Medulla oblongata (tissue), 1 donor: ENCODE data around the gene TRIM6.
"Not testable (repeated sequence)": the region's sequence is repeated elsewhere in the genome, so short reads cannot be mapped to it uniquely, and the experiment has no call there.

Experiments
- DNase-seq: peaks from one replicate; pipeline ENCODE4 v3.0.0-alpha.2; 2015; ENCODE audit errors: extremely low spot score

Gene TRIM6, protein sequence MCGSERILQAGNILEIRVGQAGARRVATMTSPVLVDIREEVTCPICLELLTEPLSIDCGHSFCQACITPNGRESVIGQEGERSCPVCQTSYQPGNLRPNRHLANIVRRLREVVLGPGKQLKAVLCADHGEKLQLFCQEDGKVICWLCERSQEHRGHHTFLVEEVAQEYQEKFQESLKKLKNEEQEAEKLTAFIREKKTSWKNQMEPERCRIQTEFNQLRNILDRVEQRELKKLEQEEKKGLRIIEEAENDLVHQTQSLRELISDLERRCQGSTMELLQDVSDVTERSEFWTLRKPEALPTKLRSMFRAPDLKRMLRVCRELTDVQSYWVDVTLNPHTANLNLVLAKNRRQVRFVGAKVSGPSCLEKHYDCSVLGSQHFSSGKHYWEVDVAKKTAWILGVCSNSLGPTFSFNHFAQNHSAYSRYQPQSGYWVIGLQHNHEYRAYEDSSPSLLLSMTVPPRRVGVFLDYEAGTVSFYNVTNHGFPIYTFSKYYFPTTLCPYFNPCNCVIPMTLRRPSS

DNA sequence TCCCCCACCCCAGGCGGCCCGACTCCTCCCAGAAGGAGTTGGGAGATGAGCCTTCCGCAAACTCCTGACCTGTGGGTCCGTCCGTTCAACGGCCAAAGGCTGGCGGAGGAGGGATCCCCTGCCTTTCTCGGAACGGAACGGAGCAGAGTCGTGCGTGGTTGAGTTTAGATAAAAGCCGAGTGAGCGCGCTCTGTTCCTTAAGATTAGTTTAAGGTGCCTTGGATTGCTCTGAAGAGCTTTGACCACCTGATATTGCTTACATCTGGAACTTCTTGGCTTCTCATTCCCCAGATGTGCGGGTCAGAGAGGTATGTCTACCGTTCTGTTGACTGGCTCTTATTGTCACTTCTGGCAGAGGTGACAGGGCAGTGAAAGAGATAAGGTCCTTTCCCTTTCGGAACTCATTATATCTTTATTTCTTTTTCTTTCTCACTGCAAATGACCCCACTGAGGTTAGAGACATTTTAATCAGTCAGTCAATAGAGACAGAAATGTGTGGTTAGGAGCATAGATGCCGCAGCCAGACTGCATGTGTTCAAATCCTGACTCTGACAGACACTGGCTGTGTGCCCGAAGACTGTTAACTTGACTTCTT, at the start of gene TRIM6:
TRIM6 (plus strand) TSS at position 31 of the 595 bp plus-strand sequence; CDS start at position 292, 261 bp downstream.
- DNase-seq, result peak; percentile 38

DNA sequence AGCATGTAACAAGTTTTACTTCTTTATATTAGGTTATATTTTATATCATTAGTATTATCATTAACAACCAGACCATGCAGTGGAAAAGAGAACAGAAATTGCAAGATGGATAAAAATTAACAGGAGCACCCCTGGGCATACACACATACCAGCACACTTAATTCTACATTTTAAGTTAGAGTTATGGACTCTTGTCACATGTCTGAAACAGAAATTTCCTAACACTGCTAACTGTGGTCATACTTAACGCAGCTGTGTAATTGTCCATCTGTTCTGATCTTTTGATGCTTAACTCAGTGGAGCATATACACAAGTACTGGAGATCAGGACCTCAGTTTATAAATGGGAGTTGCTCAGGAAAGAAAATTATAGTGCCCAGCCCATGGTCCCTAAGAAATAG, 48.5 kb upstream of the TRIM6 start:
- DNase-seq, result no peak

GRCh38 chr11:5548440-5548839, 48.0 kb upstream of the TRIM6 start, which contains the start of gene OR52H1:
TSS of gene OR52H1 (minus strand) at chr11:5548540. CDS start at chr11:5545505, 3,035 bp downstream.
- DNase-seq, result no peak

DNA sequence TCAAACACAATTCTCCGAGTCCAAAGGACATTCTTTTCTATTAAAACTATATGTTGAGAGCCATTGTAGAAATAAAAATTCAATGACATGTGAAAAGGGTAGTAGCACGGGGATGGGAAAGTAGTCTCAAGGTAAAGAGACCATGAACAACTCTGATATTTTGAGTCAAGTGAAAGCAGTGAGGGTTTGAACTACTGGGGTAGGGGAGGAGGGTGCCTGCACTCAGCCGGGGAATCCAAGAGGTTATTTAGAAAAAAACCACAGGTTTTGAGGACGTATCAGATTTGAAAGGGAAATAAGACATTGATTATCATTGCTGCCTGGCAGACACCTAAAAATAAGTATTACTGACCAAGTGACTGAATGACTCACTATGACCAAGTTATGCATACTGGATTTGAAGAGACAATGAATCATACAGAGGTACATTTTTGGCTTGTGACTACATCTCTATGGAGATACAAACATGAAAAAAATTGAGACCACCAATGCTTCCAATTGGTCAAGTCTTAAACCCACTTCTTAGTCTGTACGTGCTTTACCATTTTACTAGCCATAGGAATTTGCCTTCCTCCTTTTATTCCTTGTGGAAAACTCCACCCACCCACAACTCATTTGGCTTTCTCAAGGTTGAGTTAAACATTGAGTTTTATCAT, 45.9 kb upstream of the TRIM6 start:
- no peak for DNase-seq

DNA sequence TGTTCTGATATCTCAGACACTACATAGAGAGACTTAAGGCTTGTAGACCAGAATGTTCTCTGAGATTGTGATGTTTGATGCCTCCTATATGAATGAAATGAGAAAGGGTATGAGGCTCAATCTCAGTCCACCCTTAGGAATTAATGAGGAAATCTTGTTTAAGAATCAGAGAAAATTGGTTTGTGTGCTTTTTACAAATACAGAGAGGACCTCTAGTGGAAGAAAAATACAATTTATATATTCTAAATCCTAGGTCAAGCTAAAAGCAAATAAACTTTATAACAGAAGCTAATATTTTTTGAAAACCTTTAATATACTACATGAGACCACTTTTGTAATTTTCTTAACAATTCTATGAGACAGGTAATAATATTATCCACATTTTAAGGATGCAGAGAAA, 43.1 kb upstream of the TRIM6 start:
- DNase-seq, result no peak

- no peak for DNase-seq
Measured at GRCh38 chr11:5556596-5557188, 39.7 kb upstream of the TRIM6 start.

- no peak for DNase-seq
Measured at GRCh38 chr11:5557751-5558150, 38.7 kb upstream of the TRIM6 start.

- no peak for DNase-seq
Measured at GRCh38 chr11:5564259-5565019, 32.0 kb upstream of the TRIM6 start.

GRCh38 chr11:5574654-5575053, 21.8 kb upstream of the TRIM6 start:
- no peak for DNase-seq

DNA sequence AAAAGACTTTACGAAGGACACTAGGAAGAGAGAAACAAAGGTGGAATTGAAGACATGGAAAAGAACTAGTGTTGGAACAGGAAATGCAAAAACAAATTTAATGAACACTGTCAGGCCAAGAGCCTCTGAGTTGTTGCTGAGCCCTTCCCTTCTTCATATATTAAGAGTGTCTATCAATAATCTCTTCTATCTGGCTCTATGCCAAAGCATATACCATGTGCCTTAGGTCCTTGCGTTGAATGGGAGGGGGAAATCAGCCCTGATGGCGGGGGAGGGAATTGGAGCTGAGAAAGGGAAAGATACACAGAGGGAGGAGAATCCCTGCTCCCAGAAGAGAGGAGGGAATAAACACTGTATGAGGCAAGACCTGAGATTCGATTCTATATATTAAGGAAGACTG, 21.3 kb upstream of the TRIM6 start:
- DNase-seq, result no peak

- no peak for DNase-seq
Measured at GRCh38 chr11:5577101-5577500, 19.3 kb upstream of the TRIM6 start.

- no peak for DNase-seq
Measured at GRCh38 chr11:5580577-5580976, 15.9 kb upstream of the TRIM6 start, which contains the start of gene OR52B6. TSS of gene OR52B6 (plus strand) at chr11:5580877. CDS start at chr11:5580877, 0 bp downstream.

DNA sequence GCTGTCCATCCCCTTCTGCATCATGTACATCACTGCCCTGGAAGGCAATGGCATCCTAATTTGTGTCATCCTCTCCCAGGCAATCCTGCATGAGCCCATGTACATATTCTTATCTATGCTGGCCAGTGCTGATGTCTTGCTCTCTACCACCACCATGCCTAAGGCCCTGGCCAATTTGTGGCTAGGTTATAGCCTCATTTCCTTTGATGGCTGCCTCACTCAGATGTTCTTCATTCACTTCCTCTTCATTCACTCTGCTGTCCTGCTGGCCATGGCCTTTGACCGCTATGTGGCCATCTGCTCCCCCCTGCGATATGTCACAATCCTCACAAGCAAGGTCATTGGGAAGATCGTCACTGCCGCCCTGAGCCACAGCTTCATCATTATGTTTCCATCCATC, 15.4 kb upstream of the TRIM6 start:
- DNase-seq, result no peak

- DNase-seq, result not testable (repeated sequence)
Measured at GRCh38 chr11:5584458-5584857, 12.0 kb upstream of the TRIM6 start.

DNA sequence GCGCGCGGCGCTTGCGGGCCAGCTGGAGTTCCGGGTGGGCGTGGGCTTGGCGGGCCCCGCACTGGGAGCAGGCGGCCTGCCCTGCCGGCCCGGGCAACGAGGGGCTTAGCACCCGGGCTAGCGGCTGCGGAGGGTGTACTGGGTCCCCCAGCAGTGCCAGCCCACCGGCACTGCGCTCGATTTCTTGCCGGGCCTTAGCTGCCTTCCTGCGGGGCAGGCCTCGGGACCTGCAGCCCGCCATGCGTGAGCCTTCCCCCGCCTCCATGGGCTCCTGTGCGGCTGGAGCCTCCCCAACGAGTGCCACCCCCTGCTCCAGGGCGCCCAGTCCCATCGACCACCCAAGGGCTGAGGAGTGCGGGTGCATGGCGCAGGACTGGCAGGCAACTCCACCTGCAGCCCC, 6.5 kb upstream of the TRIM6 start:
- DNase-seq, result not testable (repeated sequence)

DNA sequence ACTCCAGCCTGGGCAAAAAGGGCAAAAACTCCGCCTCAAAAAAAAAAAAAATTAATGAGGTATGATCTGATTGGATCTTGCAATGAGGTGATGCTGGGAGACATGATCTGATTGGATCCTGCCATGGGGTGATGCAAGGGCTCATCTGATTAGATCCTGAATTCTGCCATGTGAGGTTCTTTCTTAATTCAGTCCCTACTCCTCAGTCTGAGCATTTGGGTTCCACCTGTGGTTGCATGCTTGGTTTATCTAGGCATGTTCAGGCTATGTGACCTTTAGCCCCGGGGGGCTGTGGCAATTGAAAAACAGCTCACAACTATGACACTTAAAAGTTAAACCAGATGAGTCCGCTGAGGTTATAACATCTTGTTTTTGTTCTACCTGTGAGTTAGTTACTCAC, 4.8 kb upstream of the TRIM6 start:
- DNase-seq, result no peak

- no peak for DNase-seq
Measured at GRCh38 chr11:5592615-5593014, 3.8 kb upstream of the TRIM6 start.

- no peak for DNase-seq
Measured at GRCh38 chr11:5593146-5593545, 3.3 kb upstream of the TRIM6 start.

- DNase-seq, result no peak
Measured at GRCh38 chr11:5597953-5598352, 1.5 kb downstream of the TRIM6 start.

GRCh38 chr11:5600374-5600851, 4.0 kb downstream of the TRIM6 start:
- peak; percentile 68 for DNase-seq

GRCh38 chr11:5602791-5603190, 6.4 kb downstream of the TRIM6 start:
- DNase-seq, result not testable (repeated sequence)
